ENCODE results near the gene KMO. TPM values are rescaled to one million over a fixed set of nuclear protein-coding genes. Genes with fewer than 3 reads are reported as not detected.

The KMO gene
- total RNA-seq, 1 experiment from 2014 or later, result not detected

DNA sequence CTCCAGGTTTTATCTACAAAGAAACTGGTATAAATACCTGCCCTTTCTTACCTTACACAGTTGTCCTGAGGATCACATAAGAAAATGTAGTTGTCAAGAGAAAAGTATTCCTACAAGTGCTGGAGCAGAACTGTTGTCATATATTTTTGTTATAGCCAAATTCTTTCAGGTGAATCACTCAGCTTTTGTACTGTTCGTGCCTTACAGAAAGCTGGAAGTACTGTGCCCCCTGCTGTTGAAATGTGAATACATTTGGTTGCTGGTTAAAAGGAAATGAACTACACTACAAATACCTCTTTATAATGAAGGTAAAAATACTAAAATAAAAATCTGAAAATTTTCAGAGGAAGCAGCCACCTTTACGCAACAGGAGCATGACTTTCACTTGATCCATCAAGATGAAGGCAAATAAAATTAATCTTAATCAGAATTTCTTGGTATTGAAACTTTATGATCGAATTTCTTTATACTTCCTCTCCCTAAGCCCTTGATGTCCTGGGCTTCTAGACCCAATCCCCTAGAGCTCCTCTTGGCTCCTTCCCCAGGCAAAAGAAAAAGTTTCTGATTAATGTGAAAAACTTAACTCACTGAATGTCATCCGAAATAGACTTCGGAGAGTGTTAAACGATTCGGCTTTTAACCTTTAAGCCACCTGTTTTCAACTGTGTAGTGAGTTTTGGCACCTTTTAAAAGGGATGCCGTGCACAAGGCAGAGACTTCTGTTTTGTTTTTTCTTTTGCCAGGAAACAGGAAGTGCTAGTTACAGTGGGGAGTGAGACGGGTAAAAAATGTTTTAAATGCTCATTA, 95.5 kb downstream of the KMO start:
- Histone ChIP-seq H3K56ac (ENCODE audit: insufficient read length, low read depth, low read length) (no peak overlapping the region), H2AFZ (ENCODE audit: low read length) (no peak overlapping the region), H2BK12ac (ENCODE audit: insufficient read length, low read depth, low read length) (no peak overlapping the region), H3K4me1 (ENCODE audit: insufficient read depth, low read length) (no peaks in the 10 kb centered on the region; the same call in 1 of the 2 replicates), H3K9ac (ENCODE audit: extremely low read depth, insufficient read length, low read length) (no peak overlapping the region), H2BK120ac (ENCODE audit: low read depth, low read length, poor library complexity, severe bottlenecking) (no peak overlapping the region), H3K23me2 (ENCODE audit: insufficient read length, low read depth, low read length, poor library complexity, severe bottlenecking) (no peaks in the 10 kb centered on the region), H3K79me2 (ENCODE audit: insufficient read depth, low read length) (no peaks in the 10 kb centered on the region; the same call in 1 of the 2 replicates), H2AK5ac (ENCODE audit: insufficient read length, low read length) (no peak overlapping the region), H3K9me3 (ENCODE audit: control insufficient read depth, low read depth, low read length) (no peaks in the 10 kb centered on the region), H3T11ph (ENCODE audit: low read length) (no peak overlapping the region), H2BK5ac (ENCODE audit: insufficient read length, low read length) (no peak overlapping the region), H3K23ac (ENCODE audit: insufficient read length, low read depth, low read length) (no peak overlapping the region), H3K14ac (ENCODE audit: insufficient read depth, low read length) (no peak overlapping the region), H3K18ac (ENCODE audit: insufficient read length, low read depth, low read length) (no peak overlapping the region), H4K8ac (replicated peaks; ENCODE audit: insufficient read length, low read depth, low read length) (no peak overlapping the region), H4K91ac (ENCODE audit: insufficient read length, low read depth, low read length) (no peak overlapping the region), H3K27ac (ENCODE audit: insufficient read length, low read depth, low read length) (no peak overlapping the region), H2BK15ac (ENCODE audit: low read depth, low read length) (no peak overlapping the region), H4K5ac (ENCODE audit: insufficient read length, low read depth, low read length) (no peak overlapping the region), H3K27me3 (ENCODE audit: insufficient read depth, low read length) (no peaks in the 10 kb centered on the region), H2BK20ac (ENCODE audit: low read depth, low read length, poor library complexity, severe bottlenecking) (no peak overlapping the region), H3K79me1 (ENCODE audit: insufficient read depth, low read depth, low read length, poor library complexity, severe bottlenecking) (no peaks in the 10 kb centered on the region), H3K4me2 (ENCODE audit: insufficient read depth, insufficient read length, low read length) (no peak overlapping the region), H3K4ac (ENCODE audit: low read depth, low read length) (no peak overlapping the region), H4K20me1 (ENCODE audit: control insufficient read depth, insufficient read depth, insufficient read length) (no peaks in the 10 kb centered on the region)
- Mint-ChIP-seq H3K4me1 (peaks cover 18 to 22% of the 10 kb centered on the region in 2 experiments), H3K36me3 (ENCODE audit: insufficient read depth in 1 of 3, low read depth in 3 of 3) (peaks cover 0 to 10% (median 7%) of the 10 kb centered on the region in 3 experiments; a peak in 5 of 7 replicates), H3K4me3 (no peak overlapping the region), H3K27me3 (ENCODE audit: low read depth) (no peaks in the 10 kb centered on the region), H3K9me3 (no peaks in the 10 kb centered on the region), H3K27ac (peak overlapping the region in 2 of 3 experiments; percentile 69 to 76; a peak in 3 of 7 replicates)
- WGBS (ENCODE audit: extremely low coverage, insufficient read length, low lambda C conversion rate), result no CpG with 5 or more reads among the region's 9 CpGs
- DNase-seq, result no peak
- TF ChIP-seq, protein P1, sequence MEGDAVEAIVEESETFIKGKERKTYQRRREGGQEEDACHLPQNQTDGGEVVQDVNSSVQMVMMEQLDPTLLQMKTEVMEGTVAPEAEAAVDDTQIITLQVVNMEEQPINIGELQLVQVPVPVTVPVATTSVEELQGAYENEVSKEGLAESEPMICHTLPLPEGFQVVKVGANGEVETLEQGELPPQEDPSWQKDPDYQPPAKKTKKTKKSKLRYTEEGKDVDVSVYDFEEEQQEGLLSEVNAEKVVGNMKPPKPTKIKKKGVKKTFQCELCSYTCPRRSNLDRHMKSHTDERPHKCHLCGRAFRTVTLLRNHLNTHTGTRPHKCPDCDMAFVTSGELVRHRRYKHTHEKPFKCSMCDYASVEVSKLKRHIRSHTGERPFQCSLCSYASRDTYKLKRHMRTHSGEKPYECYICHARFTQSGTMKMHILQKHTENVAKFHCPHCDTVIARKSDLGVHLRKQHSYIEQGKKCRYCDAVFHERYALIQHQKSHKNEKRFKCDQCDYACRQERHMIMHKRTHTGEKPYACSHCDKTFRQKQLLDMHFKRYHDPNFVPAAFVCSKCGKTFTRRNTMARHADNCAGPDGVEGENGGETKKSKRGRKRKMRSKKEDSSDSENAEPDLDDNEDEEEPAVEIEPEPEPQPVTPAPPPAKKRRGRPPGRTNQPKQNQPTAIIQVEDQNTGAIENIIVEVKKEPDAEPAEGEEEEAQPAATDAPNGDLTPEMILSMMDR (conservative IDR thresholded peaks at IDR 0.05), result peak; percentile 66
